ENCODE results near the gene SLC4A2.
"Not testable (repeated sequence)": the region's sequence is repeated elsewhere in the genome, so short reads cannot be mapped to it uniquely, and the experiment has no call there.

SLC4A2 gene

GRCh38 chr7:151023232-151023631 lies 36.2 kb upstream of the SLC4A2 start:
- no peak for DNase-seq (ENCODE audit: low read depth in 2 of 2, low spot score in 1 of 2)

- no peak for DNase-seq (ENCODE audit: low read depth in 2 of 2, low spot score in 1 of 2)
These were observed 34.8 kb upstream of the SLC4A2 start, which contains the start of gene ATG9B for GRCh38 chr7:151024435-151025056. ATG9B (minus strand) TSS chr7:151024494; CDS start chr7:151024423, 71 bp downstream.

DNA sequence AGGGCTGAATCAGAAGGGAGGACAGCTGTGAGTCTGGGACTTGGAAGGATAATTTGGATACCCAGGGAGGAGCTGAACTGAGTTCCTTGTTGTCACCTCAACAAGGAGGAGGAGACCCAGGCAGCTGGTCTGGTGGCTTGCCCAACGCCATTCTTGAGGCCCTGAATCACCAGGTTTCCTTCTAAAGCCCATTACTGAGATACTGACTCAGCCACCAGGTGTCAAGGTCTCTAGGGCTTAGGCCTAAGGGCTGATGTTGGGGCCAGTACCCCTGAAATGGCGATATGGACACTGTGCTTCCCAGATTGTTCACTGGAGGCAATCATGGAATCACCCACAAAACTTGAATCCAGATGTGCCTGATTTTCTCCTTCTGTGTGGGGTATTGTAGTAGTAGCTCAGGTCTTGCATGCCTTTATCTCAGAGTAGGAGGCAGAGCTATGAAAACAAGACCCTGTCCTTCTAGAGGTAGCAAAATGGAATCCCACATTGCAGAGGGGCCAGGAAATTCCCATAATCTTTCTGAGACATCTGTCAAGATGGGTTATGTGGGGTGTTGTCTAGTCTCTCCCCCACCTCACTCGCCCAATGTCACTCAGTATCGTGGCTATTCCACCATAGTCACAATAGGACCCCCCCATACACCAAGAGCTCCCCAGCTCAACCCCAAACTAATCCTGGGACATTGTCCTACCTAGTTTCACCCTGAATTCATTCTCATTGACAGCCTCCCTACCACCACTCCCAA lies 33.3 kb upstream of the SLC4A2 start:
- no peak for DNase-seq (ENCODE audit: low read depth in 2 of 2, low spot score in 1 of 2)

DNA sequence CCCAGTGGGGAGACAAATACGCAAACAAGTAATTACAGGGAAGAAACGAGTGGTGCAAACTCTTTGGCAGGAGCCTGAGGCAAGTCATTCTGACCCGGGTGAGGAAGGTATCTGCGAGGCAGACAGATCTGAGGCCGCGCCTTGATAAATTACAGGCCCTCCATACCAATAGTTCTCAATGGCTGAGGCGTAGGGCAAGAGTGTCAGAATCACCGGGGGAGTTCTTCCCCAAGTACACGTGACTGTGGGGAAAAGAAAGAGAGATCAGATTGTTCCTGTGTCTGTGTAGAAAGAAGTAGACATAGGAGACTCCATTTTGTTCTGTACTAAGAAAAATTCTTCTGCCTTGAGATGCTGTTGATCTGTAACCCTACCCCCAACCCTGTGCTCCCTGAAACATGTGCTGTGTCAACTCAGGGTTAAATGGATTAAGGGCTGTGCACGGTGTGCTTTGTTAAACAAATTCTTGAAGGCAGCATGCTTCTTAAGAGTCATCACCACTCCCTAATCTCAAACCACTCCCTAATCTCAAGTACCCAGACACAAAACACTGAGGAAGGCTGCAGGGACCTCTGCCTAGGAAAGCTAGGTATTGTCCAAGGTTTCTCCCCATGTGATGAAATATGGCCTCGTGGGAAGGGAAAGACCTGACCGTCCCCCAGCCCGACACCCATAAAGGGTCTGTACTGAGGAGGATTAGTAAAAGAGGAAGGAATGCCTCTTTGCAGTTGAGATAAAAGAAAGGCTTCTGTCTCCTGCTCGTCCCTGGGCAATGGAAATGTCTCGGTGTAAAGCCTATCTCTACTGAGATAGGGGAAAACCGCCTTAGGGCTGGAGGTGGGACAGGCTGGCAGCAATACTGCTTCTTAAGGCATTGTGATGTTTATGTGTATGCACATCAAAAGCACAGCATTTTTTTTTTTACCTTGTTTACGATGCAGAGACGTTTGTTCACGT lies 32.3 kb upstream of the SLC4A2 start:
- DNase-seq (ENCODE audit: low read depth in 2 of 2, low spot score in 1 of 2), result not testable (repeated sequence)

DNA sequence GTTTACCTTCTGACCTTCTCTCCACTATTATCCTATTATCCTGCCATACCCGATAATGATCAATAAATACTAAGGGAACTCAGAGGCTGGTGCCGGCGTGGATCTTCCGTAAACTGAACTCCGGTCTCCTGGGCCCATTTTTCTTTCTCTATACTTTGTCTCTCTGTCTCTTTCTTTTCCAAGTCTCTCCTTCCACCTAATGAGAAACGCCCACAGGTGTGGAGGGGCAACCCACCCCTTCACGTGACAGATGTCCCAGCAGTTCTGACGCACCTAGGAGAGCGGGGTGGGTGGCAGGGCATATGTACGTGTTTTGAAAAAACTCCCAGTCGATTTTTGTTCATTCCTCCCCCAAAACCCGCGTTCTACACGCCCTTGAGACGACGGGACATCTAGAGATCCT lies 31.7 kb upstream of the SLC4A2 start:
- not testable (repeated sequence) for DNase-seq (ENCODE audit: low read depth in 2 of 2, low spot score in 1 of 2)

DNA sequence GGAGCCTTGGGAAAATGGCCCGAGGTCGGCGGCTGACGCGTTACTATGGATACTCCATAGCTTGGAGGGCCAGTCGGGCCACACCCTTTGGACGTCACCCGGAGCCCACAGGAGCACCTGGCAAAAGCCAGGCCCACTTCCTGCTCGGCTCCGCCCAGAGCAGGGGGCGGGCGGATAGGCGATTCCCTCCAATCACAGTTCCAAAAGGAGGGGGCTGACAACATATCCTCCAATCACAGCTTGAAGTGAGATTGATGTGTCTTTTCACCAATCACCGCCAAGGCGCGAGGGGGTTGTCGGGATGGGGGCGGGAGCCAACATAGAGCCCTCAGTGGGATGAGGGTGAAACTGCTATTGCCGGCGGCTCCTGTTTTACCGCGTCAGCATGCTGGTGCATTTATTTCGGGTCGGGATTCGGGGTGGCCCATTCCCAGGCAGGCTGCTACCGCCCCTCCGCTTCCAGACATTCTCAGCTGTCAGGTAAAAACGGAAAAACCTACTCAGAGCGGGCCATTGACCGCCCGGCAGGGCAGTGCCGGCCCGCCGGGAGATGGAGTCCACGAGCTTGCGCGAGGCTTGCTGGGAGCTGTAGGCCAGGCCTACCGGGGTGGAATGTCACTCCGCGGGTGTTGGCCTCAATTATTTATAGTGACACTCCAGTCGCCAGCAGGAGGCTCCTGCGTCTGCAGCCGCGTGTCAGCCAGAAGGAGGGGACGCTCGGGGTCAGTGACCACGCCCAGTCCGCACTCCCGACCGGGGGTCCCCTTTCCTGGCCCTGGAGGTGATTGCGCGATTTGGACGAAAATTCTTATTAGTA lies 31.1 kb upstream of the SLC4A2 start, which contains the start of gene ABCB8:
Gene ABCB8 (plus strand): TSS at position 320 of the 817 bp plus-strand sequence. CDS start 66 bp downstream, at position 386.
- DNase-seq (ENCODE audit: low read depth in 2 of 2, low spot score in 1 of 2), result peak; percentile 94 to 95

DNA sequence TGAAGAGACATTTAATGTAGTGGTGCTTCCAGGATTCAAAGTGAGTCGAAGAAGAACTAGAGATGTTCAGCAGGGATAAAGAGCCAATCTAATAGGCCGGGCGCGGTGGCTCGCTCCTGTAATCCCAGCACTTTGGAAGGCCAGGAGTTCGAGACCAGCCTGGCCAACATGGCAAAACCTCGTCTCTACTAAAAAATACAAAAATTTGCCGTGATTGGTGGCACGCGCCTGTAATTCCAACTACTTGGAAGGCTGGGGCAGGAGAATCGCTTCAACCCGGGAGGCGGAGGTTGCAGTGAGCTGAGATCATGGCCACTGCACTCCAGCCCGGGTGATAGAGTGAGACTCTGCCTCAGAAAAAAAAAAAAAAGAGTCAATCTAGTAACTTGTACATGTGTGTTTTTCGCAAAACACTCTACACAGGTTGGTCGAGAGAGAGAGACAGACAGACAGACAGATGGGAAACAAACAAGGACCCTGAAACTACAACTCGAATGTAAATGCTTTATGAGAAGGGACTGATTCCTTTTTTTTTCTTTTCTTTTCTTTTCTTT lies 30.4 kb upstream of the SLC4A2 start:
- DNase-seq (ENCODE audit: low read depth in 2 of 2, low spot score in 1 of 2), result no peak

DNA sequence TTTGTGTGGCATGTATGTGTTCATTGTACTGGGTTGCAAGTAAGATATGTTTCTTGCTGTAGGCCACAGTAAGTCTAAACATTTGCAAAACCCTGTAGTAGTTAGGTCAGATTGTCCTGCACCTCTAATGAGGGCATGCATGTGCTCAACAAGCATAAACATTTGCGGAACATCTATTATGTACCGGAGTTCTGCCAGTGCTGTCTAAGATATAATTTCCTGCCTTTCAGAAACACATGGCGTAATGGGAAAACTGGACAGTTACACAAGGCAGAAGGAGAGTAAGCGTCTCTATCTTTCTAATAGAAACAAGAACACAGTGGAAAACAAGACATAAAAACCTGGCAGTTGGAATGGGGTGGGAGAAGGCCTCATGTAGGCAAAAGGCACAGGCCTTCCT lies 28.4 kb upstream of the SLC4A2 start:
- DNase-seq (ENCODE audit: low read depth in 2 of 2, low spot score in 1 of 2), result no peak

- DNase-seq (ENCODE audit: low read depth in 2 of 2, low spot score in 1 of 2), result no peak
These were observed 26.2 kb upstream of the SLC4A2 start for GRCh38 chr7:151032936-151033863.

- no peak for DNase-seq (ENCODE audit: low read depth in 2 of 2, low spot score in 1 of 2)
These were observed 25.5 kb upstream of the SLC4A2 start for GRCh38 chr7:151033864-151034249.

GRCh38 chr7:151034312-151035025 lies 24.9 kb upstream of the SLC4A2 start:
- no peak for DNase-seq (ENCODE audit: low read depth in 2 of 2, low spot score in 1 of 2)

DNA sequence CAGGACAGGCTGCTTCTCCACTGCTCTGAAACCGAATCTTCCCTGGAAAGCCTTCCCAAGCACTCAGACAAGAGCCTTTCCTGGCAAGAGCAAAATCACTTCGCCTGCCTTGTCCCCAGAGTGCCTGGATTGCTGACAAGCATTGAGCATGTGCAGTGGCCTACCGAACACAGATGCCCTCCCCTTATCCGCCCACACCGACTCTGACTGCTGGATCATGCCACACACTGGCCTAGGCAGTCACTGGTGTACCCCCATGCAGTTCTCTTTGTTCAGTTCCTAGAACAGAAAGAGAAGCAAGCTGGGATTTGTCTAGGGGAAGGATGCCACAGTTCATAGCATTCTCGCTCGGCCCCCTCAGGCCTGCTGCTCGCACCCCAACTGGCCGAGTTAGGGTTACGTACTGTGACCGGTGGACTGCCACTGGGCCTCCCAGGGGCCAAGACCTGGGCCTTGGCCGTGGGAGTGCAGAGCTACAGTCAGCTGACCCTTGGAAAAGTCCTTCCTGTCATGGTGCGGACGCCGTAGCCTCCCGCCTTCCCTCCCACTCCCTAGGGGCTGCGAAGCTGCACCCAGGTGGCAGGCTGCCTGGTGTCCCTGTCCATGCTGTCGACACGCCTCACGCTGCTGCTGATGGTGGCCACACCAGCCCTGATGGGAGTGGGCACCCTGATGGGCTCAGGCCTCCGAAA lies 24.2 kb upstream of the SLC4A2 start:
- no peak for DNase-seq (ENCODE audit: low read depth in 2 of 2, low spot score in 1 of 2)

DNA sequence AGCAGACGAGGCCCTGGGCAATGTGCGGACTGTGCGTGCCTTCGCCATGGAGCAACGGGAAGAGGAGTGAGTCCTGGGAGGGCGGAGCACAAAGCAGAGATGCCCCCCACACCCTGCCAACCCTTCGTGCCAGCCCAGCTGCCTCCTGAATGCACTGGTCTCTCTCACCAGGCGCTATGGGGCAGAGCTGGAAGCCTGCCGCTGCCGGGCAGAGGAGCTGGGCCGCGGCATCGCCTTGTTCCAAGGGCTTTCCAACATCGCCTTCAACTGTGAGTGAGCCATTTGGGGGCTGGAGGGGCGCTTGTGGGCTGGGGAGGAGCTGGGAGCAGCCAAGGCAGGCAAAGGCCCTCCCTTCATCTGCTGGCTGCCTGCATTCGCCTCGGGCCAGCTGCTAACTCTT lies 23.5 kb upstream of the SLC4A2 start:
- no peak for DNase-seq (ENCODE audit: low read depth in 2 of 2, low spot score in 1 of 2)

GRCh38 chr7:151038951-151039849 lies 20.2 kb upstream of the SLC4A2 start:
- DNase-seq (ENCODE audit: low read depth in 2 of 2, low spot score in 1 of 2), result no peak

DNA sequence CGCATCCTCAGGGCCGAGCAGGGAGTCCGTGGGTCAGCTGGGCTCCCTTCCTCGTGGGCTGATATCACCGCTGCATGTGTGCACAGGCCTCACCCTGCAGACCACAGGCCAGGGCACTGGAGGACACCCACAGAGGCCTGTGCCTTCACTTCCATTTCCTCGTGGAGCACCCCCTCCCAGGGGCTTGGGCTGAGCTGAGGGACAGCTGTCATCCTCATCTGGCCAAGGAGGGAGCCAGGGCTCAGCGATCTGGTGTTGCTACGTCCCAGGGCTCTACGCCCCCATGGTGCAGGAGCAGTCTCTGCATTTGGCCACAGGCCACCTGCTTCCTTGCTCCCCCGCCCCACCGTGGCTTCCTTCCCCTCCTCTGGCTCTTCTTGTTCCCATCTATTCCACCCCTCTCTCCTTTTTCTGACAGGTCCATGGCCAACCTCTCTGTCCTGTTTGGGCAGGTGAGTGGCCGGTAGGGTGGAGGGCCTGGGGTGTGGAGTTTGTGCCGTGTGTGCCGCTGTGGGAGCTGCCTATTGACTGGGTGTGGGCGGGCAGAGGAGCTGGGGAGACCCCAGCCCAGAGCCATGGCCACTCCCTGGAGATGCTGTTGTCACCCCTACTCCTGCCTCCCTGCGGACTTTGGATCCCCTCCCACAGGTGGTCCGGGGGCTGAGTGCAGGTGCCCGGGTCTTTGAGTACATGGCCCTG lies 19.4 kb upstream of the SLC4A2 start:
- DNase-seq (ENCODE audit: low read depth in 2 of 2, low spot score in 1 of 2), result no peak

DNA sequence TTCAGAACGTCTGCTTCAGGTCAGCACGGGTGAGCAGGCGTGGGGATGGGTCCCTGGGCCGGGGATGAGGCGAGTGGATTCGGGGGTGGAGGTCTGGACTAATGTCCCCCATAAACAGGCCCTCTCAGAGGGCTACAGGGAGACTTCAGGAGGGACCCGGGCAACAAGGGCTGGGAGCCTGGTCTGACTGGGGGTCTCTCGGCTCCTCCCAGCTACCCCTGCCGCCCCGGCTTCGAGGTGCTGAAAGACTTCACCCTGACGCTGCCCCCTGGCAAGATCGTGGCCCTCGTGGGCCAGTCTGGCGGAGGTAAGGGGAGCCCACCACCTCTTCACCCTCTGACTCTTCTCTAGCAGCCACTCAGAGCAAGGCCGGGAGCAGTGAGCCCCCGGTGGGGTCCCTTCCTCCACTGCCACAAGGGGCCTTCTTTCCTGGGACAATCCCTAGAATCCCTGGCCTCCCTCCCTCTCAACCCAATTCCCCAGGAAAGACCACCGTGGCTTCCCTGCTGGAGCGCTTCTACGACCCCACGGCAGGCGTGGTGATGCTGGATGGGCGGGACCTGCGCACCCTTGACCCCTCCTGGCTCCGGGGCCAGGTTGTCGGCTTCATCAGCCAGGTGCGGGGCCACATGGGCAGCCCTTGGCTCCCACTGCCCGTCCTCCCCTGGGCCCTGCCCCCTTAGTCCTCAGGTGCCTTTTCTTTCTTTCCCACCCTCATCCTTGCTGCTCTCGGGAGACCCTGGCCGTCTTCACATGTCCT lies 18.6 kb upstream of the SLC4A2 start:
- DNase-seq (ENCODE audit: low read depth in 2 of 2, low spot score in 1 of 2), result no peak
